ENCODE measurements around the gene TOR2A.

GRCh38 chr9:127772603-127773002 lies 37.5 kb upstream of the TOR2A start:
- TF ChIP-seq, protein P1, sequence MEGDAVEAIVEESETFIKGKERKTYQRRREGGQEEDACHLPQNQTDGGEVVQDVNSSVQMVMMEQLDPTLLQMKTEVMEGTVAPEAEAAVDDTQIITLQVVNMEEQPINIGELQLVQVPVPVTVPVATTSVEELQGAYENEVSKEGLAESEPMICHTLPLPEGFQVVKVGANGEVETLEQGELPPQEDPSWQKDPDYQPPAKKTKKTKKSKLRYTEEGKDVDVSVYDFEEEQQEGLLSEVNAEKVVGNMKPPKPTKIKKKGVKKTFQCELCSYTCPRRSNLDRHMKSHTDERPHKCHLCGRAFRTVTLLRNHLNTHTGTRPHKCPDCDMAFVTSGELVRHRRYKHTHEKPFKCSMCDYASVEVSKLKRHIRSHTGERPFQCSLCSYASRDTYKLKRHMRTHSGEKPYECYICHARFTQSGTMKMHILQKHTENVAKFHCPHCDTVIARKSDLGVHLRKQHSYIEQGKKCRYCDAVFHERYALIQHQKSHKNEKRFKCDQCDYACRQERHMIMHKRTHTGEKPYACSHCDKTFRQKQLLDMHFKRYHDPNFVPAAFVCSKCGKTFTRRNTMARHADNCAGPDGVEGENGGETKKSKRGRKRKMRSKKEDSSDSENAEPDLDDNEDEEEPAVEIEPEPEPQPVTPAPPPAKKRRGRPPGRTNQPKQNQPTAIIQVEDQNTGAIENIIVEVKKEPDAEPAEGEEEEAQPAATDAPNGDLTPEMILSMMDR (IDR thresholded peaks at IDR 0.05): no peak
- no peak for TF ChIP-seq POLR2A (IDR thresholded peaks at IDR 0.05)

All from thyroid gland (tissue), 4 donors.